AG09309 (cell line): ENCODE data around the gene PAX8.

ENCODE experiments used
- DNase-seq: peaks from one replicate; pipeline ENCODE4 v3.0.0-alpha.2; 2010; ENCODE audit warnings: low read depth
- H3K4me3 ChIP-seq: 2 replicates; pipeline ENCODE4 v1.5.1; 2011; ENCODE audit warnings: mild to moderate bottlenecking, low read depth, low read length, moderate library complexity; ENCODE audit not compliant: control insufficient read depth
- CTCF ChIP-seq: IDR thresholded peaks from 2 replicates; pipeline ENCODE4 v1.5.1; 2011; ENCODE audit warnings: mild to moderate bottlenecking, low read depth, low read length, inconsistent platforms; ENCODE audit not compliant: insufficient read depth, control insufficient read depth; ENCODE audit errors: missing control alignments

PAX8 gene

GRCh38 chr2:113272477-113272876 lies 6.2 kb downstream of the PAX8 start:
- TF ChIP-seq CTCF = no peak
- no peak for DNase-seq
- no peak overlapping the region for H3K4me3 ChIP-seq

- H3K4me3 ChIP-seq = no peak overlapping the region
- TF ChIP-seq CTCF = no peak
- DNase-seq = no peak
These were observed 9.9 kb downstream of the PAX8 start for GRCh38 chr2:113268621-113269360.

GRCh38 chr2:113266431-113266830 lies 12.3 kb downstream of the PAX8 start:
- TF ChIP-seq CTCF = no peak
- DNase-seq = no peak
- no peak overlapping the region for H3K4me3 ChIP-seq

GRCh38 chr2:113264713-113265403 lies 13.9 kb downstream of the PAX8 start:
- no peak for TF ChIP-seq CTCF
- no peak for DNase-seq
- H3K4me3 ChIP-seq = no peak overlapping the region

GRCh38 chr2:113263546-113263945 lies 15.2 kb downstream of the PAX8 start:
- no peak for TF ChIP-seq CTCF
- no peak for DNase-seq
- H3K4me3 ChIP-seq = no peak overlapping the region

- TF ChIP-seq CTCF = no peak
- no peak overlapping the region for H3K4me3 ChIP-seq
- no peak for DNase-seq
These were observed 17.7 kb downstream of the PAX8 start for GRCh38 chr2:113260991-113261390.
